Measurements from ENCODE around the gene IGLL1.

- TF ChIP-seq CTCF (IDR thresholded peaks at IDR 0.05; ENCODE audit: low read length) (no peak), EZH2 (optimal IDR thresholded peaks at IDR 0.05; ENCODE audit: low read depth, low read length) (no peak), EZH2phosphoT487 (IDR thresholded peaks at IDR 0.05; ENCODE audit: low read length) (no peak)
Measured at GRCh38 chr22:23524226-23524625, 55.9 kb downstream of the IGLL1 start.
